H1 (cell line): ENCODE results near the gene RNF13. TPM values are rescaled to one million over a fixed set of nuclear protein-coding genes. Genes with fewer than 3 reads are reported as not detected.

Experiments
- BRCA1 ChIP-seq: IDR thresholded peaks from 2 replicates; pipeline ENCODE4 v1.6.1; 2012; ENCODE audit warnings: low read depth, low read length, improper control_type of control experiment
- CHD7 ChIP-seq: fragments of 300-600 bp; sonication (generic); IDR thresholded peaks from 2 replicates; pipeline ENCODE4 v1.7.1; 2012; ENCODE audit warnings: low read length, moderate library complexity, mild to moderate bottlenecking, inconsistent platforms; ENCODE audit not compliant: insufficient replicate concordance
- CTCF ChIP-seq, 3 experiments: IDR thresholded peaks; 1 replicate in 2 of 3; 2 replicates in 1 of 3; pipeline versions ENCODE4 v1.5.1 to v1.6.1; 2011; ENCODE audit warnings: low read length in 3 of 3, mild to moderate bottlenecking in 3 of 3, inconsistent platforms in 2 of 3, low read depth in 1 of 3, moderate library complexity in 1 of 3; ENCODE audit not compliant: insufficient read depth in 1 of 3; ENCODE audit errors: control extremely low read depth in 1 of 3
- EP300 ChIP-seq, 2 experiments: IDR thresholded peaks; 1 replicate in 1 of 2; 2 replicates in 1 of 2; pipeline ENCODE4 v1.6.1; 2011 to 2012; ENCODE audit warnings: low read depth in 2 of 2, low read length in 2 of 2, mild to moderate bottlenecking in 2 of 2, borderline replicate concordance in 1 of 2, inconsistent platforms in 1 of 2, moderate library complexity in 1 of 2
- GTF2F1 ChIP-seq: IDR thresholded peaks from 2 replicates; pipeline ENCODE4 v1.6.1; 2012; ENCODE audit warnings: low read depth, low read length, improper control_type of control experiment, borderline replicate concordance
- KDM4A ChIP-seq: IDR thresholded peaks from one replicate; pipeline ENCODE4 v1.7.1; 2012; ENCODE audit warnings: low read depth, mild to moderate bottlenecking, moderate library complexity, low read length, inconsistent platforms; ENCODE audit not compliant: severe bottlenecking
- RAD21 ChIP-seq, 2 experiments: IDR thresholded peaks in 1 of 2; conservative IDR thresholded peaks in 1 of 2; 2 replicates each; pipeline ENCODE4 v1.6.1; 2011; ENCODE audit warnings: low read depth in 2 of 2, low read length in 2 of 2, improper control_type of control experiment in 1 of 2, inconsistent platforms in 1 of 2, mild to moderate bottlenecking in 1 of 2, moderate library complexity in 1 of 2
- TCF12 ChIP-seq: IDR thresholded peaks from 2 replicates; pipeline ENCODE4 v1.6.1; 2011; ENCODE audit warnings: low read depth, mild to moderate bottlenecking, low read length
- polyA plus RNA-seq, 7 experiments: library from polyadenylated mRNA; depleted of rRNA in 3 of 7; stranded (reverse) in 5 of 7; unstranded in 2 of 7; fragments of >200 nt in 5 of 7; fragments of 200-250 nt in 2 of 7; gene quantifications; 1 replicate in 5 of 7; 2 replicates in 1 of 7; 4 replicates in 1 of 7; pipeline versions ENCODE4 v1.2.1 to v1.2.3, GENCODE V29; 2011 to 2013; ENCODE audit warnings: missing spikeins in 2 of 7, mixed read lengths in 2 of 7
- total RNA-seq: library from RNA; stranded (reverse); fragmentation: NEBNext Ultra II Directional; extraction: Animal tissue kit (Norgen Biotek cat#: 25700); gene quantifications from 2 replicates; pipeline ENCODE4 v1.2.1, GENCODE V29; 2021

Gene RNF13
- total and polyA plus RNA-seq, 2 of the 8 experiments (the other 6 are each of a cell fraction or from before 2014, with no cell fraction given): 19.4 to 35.4 TPM

GRCh38 chr3:149879872-149880271 is 66.9 kb downstream of the RNF13 start (continued):
- no peak for TF ChIP-seq CHD7
- TF ChIP-seq RAD21 (IDR thresholded peaks at IDR 0.05 in 1 of 2, conservative IDR thresholded peaks at IDR 0.05 in 1 of 2; ENCODE audit: low read depth in 2 of 2, low read length in 2 of 2): peak; percentile 49 to 50
- no peak for TF ChIP-seq GTF2F1
- TF ChIP-seq EP300 (IDR thresholded peaks at IDR 0.05; ENCODE audit: borderline replicate concordance in 1 of 2, low read depth in 2 of 2, low read length in 2 of 2): no peak
- TF ChIP-seq BRCA1: no peak
- TF ChIP-seq CTCF (IDR thresholded peaks at IDR 0.05; ENCODE audit: control extremely low read depth in 1 of 3, insufficient read depth in 1 of 3, low read depth in 1 of 3, low read length in 3 of 3): peak in 2 of 3 experiments; percentile 37 to 74; a peak in 2 of 4 replicates
- no peak for TF ChIP-seq KDM4A
- no peak for TF ChIP-seq TCF12
